SK-N-SH (cell line): ENCODE data around the gene KLRC2.

Experiments used
- CTCF ChIP-seq: fragments of 200-600 bp; sonication (generic); IDR thresholded peaks from 2 replicates; pipeline ENCODE4 v1.6.1; 2017; ENCODE audit warnings: antibody characterized with exemption, mild to moderate bottlenecking, moderate library complexity
- EP300 ChIP-seq, 2 experiments: IDR thresholded peaks; 2 replicates each; pipeline versions ENCODE4 v1.4.0 to v1.6.1; 2012; ENCODE audit warnings: borderline replicate concordance in 1 of 2, low read depth in 1 of 2, low read length in 1 of 2
- NFIC ChIP-seq: IDR thresholded peaks from 2 replicates; pipeline ENCODE4 v1.4.0; 2012; ENCODE audit warnings: borderline replicate concordance
- SMC3 ChIP-seq: IDR thresholded peaks from 2 replicates; pipeline ENCODE4 v1.6.1; 2012; ENCODE audit warnings: low read depth, low read length, improper control_type of control experiment
- TF ChIP-seq, protein P1 (sequence below): fragments of 150-350 bp; IDR thresholded peaks from 2 replicates; pipeline ENCODE4 v1.6.1; 2017; ENCODE audit warnings: antibody characterized with exemption, low read length, low read depth, borderline replicate concordance

GRCh38 chr12:10454531-10454930 is 18.7 kb upstream of the KLRC2 start:
- TF ChIP-seq CTCF (no peak), SMC3 (no peak), NFIC (no peak), EP300 (IDR thresholded peaks at IDR 0.05; ENCODE audit: borderline replicate concordance in 1 of 2, low read depth in 1 of 2, low read length in 1 of 2) (no peak)
- TF ChIP-seq, protein P1, sequence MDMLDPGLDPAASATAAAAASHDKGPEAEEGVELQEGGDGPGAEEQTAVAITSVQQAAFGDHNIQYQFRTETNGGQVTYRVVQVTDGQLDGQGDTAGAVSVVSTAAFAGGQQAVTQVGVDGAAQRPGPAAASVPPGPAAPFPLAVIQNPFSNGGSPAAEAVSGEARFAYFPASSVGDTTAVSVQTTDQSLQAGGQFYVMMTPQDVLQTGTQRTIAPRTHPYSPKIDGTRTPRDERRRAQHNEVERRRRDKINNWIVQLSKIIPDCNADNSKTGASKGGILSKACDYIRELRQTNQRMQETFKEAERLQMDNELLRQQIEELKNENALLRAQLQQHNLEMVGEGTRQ = no peak
